ENCODE measurements around the gene TET1.
"Not testable (repeated sequence)": the region's sequence is repeated elsewhere in the genome, so short reads cannot be mapped to it uniquely, and the experiment has no call there.

Gene TET1

GRCh38 chr10:68560186-68560942 lies at the start of gene TET1:
TET1 (plus strand) TSS chr10:68560337; CDS start chr10:68572339, 12,002 bp downstream.
- DNase-seq (ENCODE audit: low spot score): no peak

- DNase-seq (ENCODE audit: low spot score): not testable (repeated sequence)
Measured at GRCh38 chr10:68516216-68516615, 43.9 kb upstream of the TET1 start.

GRCh38 chr10:68516766-68517165 lies 43.4 kb upstream of the TET1 start:
- DNase-seq (ENCODE audit: low spot score): no peak

DNA sequence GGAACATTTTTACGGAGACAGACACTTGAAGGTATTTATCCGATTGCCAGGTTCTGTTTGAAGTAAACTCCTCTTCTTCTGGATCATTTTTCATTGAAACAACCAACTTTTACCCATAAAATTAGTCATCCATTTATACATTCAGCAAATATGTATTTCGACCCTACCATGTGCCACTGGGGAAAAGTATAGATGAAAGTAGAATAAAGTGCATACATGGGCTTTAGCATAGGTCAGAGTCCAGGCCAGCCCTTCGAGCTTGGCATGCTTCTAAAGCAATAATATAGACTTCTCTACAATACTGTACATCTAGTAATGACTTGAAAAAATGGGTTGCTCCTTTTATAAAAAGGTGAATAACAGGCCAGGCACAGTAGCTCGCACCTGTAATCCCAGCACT lies 42.9 kb upstream of the TET1 start:
- no peak for DNase-seq (ENCODE audit: low spot score)

DNA sequence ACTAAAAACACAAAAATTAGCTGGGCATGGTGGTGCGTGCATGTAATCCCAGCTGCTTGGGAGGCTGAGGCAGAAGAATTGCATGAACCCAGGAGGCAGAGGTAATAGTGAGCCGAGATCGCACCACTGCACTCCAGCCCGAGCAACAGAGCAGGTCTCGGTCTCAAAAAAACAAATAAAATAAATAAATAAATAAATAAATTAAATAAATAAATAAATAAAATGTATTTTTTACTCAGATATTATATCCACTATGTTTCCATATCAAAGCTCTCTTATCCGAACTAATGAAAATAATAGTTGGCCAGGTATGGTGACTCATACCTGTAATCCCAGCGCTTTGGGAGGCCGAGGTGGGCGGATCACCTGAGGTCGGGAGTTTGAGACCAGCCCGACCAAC lies 41.5 kb upstream of the TET1 start:
- not testable (repeated sequence) for DNase-seq (ENCODE audit: low spot score)

- not testable (repeated sequence) for DNase-seq (ENCODE audit: low spot score)
Measured at GRCh38 chr10:68525490-68526038, 34.6 kb upstream of the TET1 start.

GRCh38 chr10:68526634-68527307 lies 33.4 kb upstream of the TET1 start:
- no peak for DNase-seq (ENCODE audit: low spot score)

DNA sequence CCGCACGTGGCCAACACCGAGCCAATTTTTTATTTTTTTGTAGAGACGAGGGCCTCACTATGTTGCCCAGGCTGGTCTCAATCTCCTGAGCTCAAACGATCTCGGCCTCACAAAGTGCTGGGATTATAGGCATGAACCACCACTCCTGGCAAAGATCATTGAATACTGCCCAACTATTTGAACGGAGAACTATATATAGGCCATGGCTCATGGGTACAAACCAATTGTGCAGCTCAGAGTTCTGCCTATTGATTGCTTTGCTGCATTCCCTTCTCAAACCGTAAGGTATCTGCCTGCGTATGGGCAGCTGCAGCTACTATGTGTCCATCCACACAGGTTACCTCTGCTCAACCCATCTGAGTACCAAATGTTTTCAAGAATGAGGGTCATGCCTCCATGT lies 23.2 kb upstream of the TET1 start:
- DNase-seq (ENCODE audit: low spot score): no peak

DNA sequence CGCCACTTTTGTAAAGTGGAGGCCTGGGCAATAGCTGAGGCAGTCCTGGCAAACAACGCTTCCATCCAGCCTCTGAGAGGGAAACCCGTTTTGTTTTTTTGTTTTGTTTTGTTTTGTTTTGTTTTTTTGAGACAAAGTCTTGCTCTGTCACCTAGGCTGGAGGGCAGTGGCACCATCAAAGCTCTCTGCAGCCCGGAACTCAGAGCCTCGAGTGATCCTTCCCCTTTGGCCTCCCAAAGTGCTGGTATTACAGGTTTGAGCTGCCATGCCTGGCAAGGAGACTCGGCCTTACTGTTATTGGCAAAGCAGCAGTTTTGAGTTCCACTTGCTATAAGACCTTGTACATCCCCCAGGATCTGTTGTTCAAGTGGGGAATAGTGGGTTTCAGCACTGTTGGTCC lies 22.3 kb upstream of the TET1 start:
- DNase-seq (ENCODE audit: low spot score): no peak

DNA sequence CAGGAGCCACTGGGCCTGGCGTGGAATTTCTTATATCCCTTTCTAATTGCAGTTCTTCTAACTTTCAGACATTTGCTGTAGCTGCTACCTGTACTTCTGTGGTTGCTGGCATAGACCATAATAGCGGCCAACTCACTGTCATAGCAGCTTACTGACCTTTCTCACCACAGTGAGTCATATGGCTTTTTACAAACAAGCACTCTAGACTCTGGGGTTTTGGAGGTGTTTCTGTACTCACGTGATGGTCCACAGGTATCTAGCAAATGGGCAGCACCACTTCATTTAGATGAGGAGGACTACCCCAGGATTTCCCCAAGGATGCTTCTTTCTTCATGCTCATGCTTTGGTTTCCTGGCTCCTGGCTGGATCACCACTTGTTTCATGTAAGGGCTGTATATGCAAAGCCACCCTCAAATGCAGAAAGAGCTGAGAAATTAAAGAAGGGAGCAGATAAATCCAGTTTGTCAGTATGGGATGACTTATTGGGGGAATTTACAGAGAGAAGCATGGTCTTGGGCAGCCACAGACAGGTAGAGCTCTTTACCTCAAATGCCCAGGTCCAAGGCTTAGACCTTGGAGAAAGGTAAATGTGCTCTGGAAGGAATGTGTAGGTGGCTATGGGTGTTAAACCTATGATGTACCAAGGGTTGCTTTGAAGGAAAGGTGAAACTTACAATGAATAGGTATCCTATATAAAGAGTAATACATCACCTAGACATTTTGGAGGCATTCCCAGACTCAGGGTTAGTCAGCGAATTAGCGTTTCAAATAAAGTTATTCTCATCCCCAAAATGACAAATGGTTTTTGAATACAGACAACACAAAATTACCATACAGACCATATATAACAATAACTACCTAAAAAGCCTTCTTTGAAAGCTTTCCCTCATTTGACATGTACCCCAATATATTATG lies 16.9 kb upstream of the TET1 start:
- DNase-seq (ENCODE audit: low spot score): peak; percentile 19

GRCh38 chr10:68550747-68551411 lies 9.3 kb upstream of the TET1 start:
- DNase-seq (ENCODE audit: low spot score): peak; percentile 70

DNA sequence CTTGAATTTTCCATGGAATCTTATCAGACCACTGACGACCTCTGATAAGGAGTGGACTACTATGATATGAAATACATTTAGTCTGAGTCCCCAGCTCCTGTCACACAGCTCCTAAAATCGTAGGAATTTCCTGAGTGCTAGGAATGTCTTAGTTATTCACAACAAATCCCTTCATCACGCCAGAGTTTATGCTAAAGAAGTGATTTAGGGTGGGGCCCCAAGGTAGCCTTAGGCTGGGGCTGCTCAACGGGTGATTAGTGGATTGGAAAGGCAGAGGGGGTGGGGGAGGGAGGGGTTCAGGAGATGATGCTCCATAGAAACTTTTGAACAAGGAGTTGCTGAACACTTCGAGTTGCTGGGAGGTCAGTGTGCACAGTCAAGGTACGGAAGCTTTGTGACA lies 7.0 kb upstream of the TET1 start:
- no peak for DNase-seq (ENCODE audit: low spot score)

GRCh38 chr10:68553599-68553998 lies 6.5 kb upstream of the TET1 start:
- DNase-seq (ENCODE audit: low spot score): no peak

DNA sequence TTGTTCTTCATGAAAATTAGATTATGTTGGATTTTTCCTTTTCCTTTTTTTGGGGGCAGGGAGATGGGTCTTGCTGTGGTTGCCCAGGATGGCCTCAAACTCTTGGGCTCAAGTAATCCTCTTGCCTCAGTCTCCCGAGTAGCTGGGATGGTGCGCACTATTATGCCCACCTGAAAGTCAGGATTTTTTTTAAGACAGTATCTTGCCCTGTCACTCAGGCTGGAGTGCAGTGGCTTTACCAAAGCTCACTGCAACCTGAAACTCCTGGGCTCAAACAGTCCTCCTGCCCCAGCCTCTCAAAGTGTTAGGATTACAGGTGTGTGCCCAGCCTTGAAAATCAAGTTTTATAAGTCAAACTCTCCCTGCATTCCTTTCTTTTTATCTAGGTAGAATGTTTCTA lies 1.7 kb upstream of the TET1 start:
- DNase-seq (ENCODE audit: low spot score): no peak

GRCh38 chr10:68559251-68559650 lies 886 bp upstream of the TET1 start:
- DNase-seq (ENCODE audit: low spot score): no peak

- no peak for DNase-seq (ENCODE audit: low spot score)
Measured at GRCh38 chr10:68559841-68560185, 324 bp upstream of the TET1 start.

GRCh38 chr10:68560943-68561864 lies 1.1 kb downstream of the TET1 start:
- DNase-seq (ENCODE audit: low spot score): no peak

- no peak for DNase-seq (ENCODE audit: low spot score)
Measured at GRCh38 chr10:68561865-68562649, 1.9 kb downstream of the TET1 start.

- no peak for DNase-seq (ENCODE audit: low spot score)
Measured at GRCh38 chr10:68562661-68563570, 2.8 kb downstream of the TET1 start.

Measured in RKO (cell line).